HUDEP-2 (cell line): ENCODE data around the gene GRB2.
"Not testable (repeated sequence)": the region's sequence is repeated elsewhere in the genome, so short reads cannot be mapped to it uniquely, and the experiment has no call there.

Source experiments
- DNase-seq, 76 experiments: peaks; one replicate each; lab custom pipeline; 2025; ENCODE audit not compliant: unreplicated experiment in 76 of 76; lab: John Stamatoyannopoulos, UW

GRB2 gene

GRCh38 chr17:75289832-75290337 is 115.6 kb downstream of the GRB2 start:
- peak in 54 of 76 experiments; percentile 13 to 74 (median 42) for DNase-seq

- peak in 75 of 76 experiments; percentile 37 to 99 (median 97) for DNase-seq
These were observed 116.2 kb downstream of the GRB2 start, which contains the start of gene SLC25A19 for GRCh38 chr17:75289115-75289831. Gene SLC25A19 (minus strand): TSS chr17:75289433. CDS start chr17:75286764, 2,669 bp downstream.

GRCh38 chr17:75288770-75289114 is 116.7 kb downstream of the GRB2 start:
- peak in 45 of 76 experiments; percentile 11 to 62 (median 32) for DNase-seq

- DNase-seq, result no peak
These were observed 117.1 kb downstream of the GRB2 start for GRCh38 chr17:75288359-75288758.

- no peak for DNase-seq
These were observed 118.3 kb downstream of the GRB2 start for GRCh38 chr17:75287221-75287620.

GRCh38 chr17:75285123-75285522 is 120.4 kb downstream of the GRB2 start:
- no peak for DNase-seq

- not testable (repeated sequence) for DNase-seq
These were observed 125.3 kb downstream of the GRB2 start for GRCh38 chr17:75280189-75280588.

GRCh38 chr17:75277664-75278071 is 127.8 kb downstream of the GRB2 start:
- no peak for DNase-seq

GRCh38 chr17:75273977-75274708 is 131.3 kb downstream of the GRB2 start:
- DNase-seq, result peak in 63 of 76 experiments; percentile 10 to 84 (median 52)

- DNase-seq, result no peak
These were observed 132.7 kb downstream of the GRB2 start for GRCh38 chr17:75272848-75273184.

GRCh38 chr17:75271955-75272847 is 133.3 kb downstream of the GRB2 start:
- DNase-seq, result peak in 36 of 76 experiments; percentile 6 to 58 (median 25)

- DNase-seq, result peak in 70 of 76 experiments; percentile 17 to 86 (median 66)
These were observed 134.1 kb downstream of the GRB2 start for GRCh38 chr17:75271233-75271954.

- DNase-seq, result no peak
These were observed 134.6 kb downstream of the GRB2 start, which contains the start of gene MIF4GD for GRCh38 chr17:75270966-75271232. Gene MIF4GD (minus strand): TSS chr17:75271231. CDS start chr17:75270195, 1,036 bp downstream.

- DNase-seq, result peak in 63 of 76 experiments; percentile 13 to 91 (median 59)
These were observed 135.1 kb downstream of the GRB2 start for GRCh38 chr17:75270218-75270965.

GRCh38 chr17:75269844-75270217 is 135.6 kb downstream of the GRB2 start:
- DNase-seq, result no peak
